Measurements from ENCODE around the gene COX7A1.
"Not testable (repeated sequence)": the region's sequence is repeated elsewhere in the genome, so short reads cannot be mapped to it uniquely, and the experiment has no call there.

The COX7A1 gene

GRCh38 chr19:36141039-36141927 is 11.0 kb downstream of the COX7A1 start:
- peak in 1 of 2 experiments; percentile 60 for DNase-seq

- DNase-seq = peak in 1 of 2 experiments; percentile 41
Measured at GRCh38 chr19:36140304-36141038, 11.8 kb downstream of the COX7A1 start.

GRCh38 chr19:36139473-36140303 is 12.6 kb downstream of the COX7A1 start, which contains the start of gene CAPNS1:
Gene CAPNS1, plus strand, starts transcription at chr19:36140066. Its CDS starts 946 bp downstream, at chr19:36141012.
- peak; percentile 77 to 92 for DNase-seq

- DNase-seq = no peak
Measured at GRCh38 chr19:36139120-36139472, 13.2 kb downstream of the COX7A1 start.

GRCh38 chr19:36136964-36137686 is 15.1 kb downstream of the COX7A1 start:
- peak in 1 of 2 experiments; percentile 85 for DNase-seq

- not testable (repeated sequence) for DNase-seq
Measured at GRCh38 chr19:36134867-36135266, 17.4 kb downstream of the COX7A1 start.

GRCh38 chr19:36131221-36131620 is 21.0 kb downstream of the COX7A1 start:
- not testable (repeated sequence) for DNase-seq

GRCh38 chr19:36128392-36128736 is 23.9 kb downstream of the COX7A1 start:
- no peak for DNase-seq

- no peak for DNase-seq
Measured at GRCh38 chr19:36125557-36125956, 26.7 kb downstream of the COX7A1 start.

- DNase-seq = no peak
Measured at GRCh38 chr19:36121486-36122124, 30.6 kb downstream of the COX7A1 start.

- no peak for DNase-seq
Measured at GRCh38 chr19:36120984-36121358, 31.3 kb downstream of the COX7A1 start.

- no peak for DNase-seq
Measured at GRCh38 chr19:36120092-36120983, 31.9 kb downstream of the COX7A1 start.

GRCh38 chr19:36116344-36116637 is 36.0 kb downstream of the COX7A1 start:
- no peak for DNase-seq

- peak in 1 of 2 experiments; percentile 76 for DNase-seq
Measured at GRCh38 chr19:36115453-36116343, 36.5 kb downstream of the COX7A1 start, which contains the start of gene TBCB. Gene TBCB, plus strand, starts transcription at chr19:36115468. Its CDS starts 93 bp downstream, at chr19:36115561.

GRCh38 chr19:36114721-36115452 is 37.4 kb downstream of the COX7A1 start, which contains the start of gene POLR2I:
Gene POLR2I, minus strand, starts transcription at chr19:36114875. Its CDS starts 19 bp downstream, at chr19:36114856.
- DNase-seq = peak; percentile 95 to 98

- DNase-seq = peak; percentile 7
Measured at GRCh38 chr19:36113894-36114720, 38.1 kb downstream of the COX7A1 start.

- no peak for DNase-seq
Measured at GRCh38 chr19:36113425-36113824, 38.8 kb downstream of the COX7A1 start.

- DNase-seq = no peak
Measured at GRCh38 chr19:36112678-36113077, 39.6 kb downstream of the COX7A1 start.

Measured in SW 1271 (cell line).